A673 (cell line): Measurements from ENCODE around the gene DDX51.

ENCODE experiments used
- EZH2 ChIP-seq: fragments of 200-600 bp; sonication (generic); IDR thresholded peaks from 2 replicates; pipeline ENCODE4 v1.6.1; 2017; ENCODE audit warnings: borderline replicate concordance, low read depth, mild to moderate bottlenecking, mixed read lengths, antibody characterized with exemption, low read length; ENCODE audit not compliant: poor library complexity, severe bottlenecking
- TF ChIP-seq, protein P1 (sequence below): fragments of 300-800, 200-600 bp; sonication (generic); conservative IDR thresholded peaks from 2 replicates; pipeline ENCODE4 v1.5.1; 2017; ENCODE audit warnings: low read depth, mild to moderate bottlenecking, antibody characterized with exemption, low read length, moderate library complexity, mixed read lengths

- TF ChIP-seq, protein P1, sequence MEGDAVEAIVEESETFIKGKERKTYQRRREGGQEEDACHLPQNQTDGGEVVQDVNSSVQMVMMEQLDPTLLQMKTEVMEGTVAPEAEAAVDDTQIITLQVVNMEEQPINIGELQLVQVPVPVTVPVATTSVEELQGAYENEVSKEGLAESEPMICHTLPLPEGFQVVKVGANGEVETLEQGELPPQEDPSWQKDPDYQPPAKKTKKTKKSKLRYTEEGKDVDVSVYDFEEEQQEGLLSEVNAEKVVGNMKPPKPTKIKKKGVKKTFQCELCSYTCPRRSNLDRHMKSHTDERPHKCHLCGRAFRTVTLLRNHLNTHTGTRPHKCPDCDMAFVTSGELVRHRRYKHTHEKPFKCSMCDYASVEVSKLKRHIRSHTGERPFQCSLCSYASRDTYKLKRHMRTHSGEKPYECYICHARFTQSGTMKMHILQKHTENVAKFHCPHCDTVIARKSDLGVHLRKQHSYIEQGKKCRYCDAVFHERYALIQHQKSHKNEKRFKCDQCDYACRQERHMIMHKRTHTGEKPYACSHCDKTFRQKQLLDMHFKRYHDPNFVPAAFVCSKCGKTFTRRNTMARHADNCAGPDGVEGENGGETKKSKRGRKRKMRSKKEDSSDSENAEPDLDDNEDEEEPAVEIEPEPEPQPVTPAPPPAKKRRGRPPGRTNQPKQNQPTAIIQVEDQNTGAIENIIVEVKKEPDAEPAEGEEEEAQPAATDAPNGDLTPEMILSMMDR: no peak
- no peak for TF ChIP-seq EZH2
Measured at GRCh38 chr12:132106921-132107320, 37.2 kb downstream of the DDX51 start.
